Measurements from ENCODE around the gene NMNAT2. TPM values are rescaled to one million over a fixed set of nuclear protein-coding genes. Genes with fewer than 3 reads are reported as not detected.

NMNAT2 gene
- total and polyA plus RNA-seq, 2 donors (not counting 3 experiments of a cell fraction or from before 2014, with no cell fraction given) = 0.28 to 0.38 TPM

GRCh38 chr1:183390561-183390960 is 27.6 kb downstream of the NMNAT2 start:
- H3K4me3 ChIP-seq (replicated peaks in 1 of 3; ENCODE audit: insufficient read depth in 1 of 3, low read depth in 1 of 3, low read length in 3 of 3) = no peak overlapping the region
- H3K79me2 ChIP-seq (ENCODE audit: control insufficient read depth, insufficient read depth, low read length) = no peaks in the 10 kb centered on the region
- no peak overlapping the region for H2AFZ ChIP-seq (ENCODE audit: low read depth, low read length)
- H3K9me3 ChIP-seq (replicated peaks; ENCODE audit: control insufficient read depth, insufficient read depth, low read length) = no peaks in the 10 kb centered on the region
- H3K27ac ChIP-seq (ENCODE audit: insufficient read depth, low read depth, low read length) = no peak overlapping the region
- dilution Hi-C loops (cut with MboI; ENCODE audit: extremely low pct_ligation_motif_present, low sequenced_read_pairs) = no loop called here
- ChIA-PET CTCF (no interaction called here), POLR2A (no interaction called here)
- H3K36me3 ChIP-seq (ENCODE audit: control insufficient read depth in 2 of 2, extremely low read depth in 1 of 2, insufficient read depth in 2 of 2, low read length in 2 of 2) = no peaks in the 10 kb centered on the region
- H3K9me1 ChIP-seq (replicated peaks; ENCODE audit: control insufficient read depth, extremely low read depth, insufficient read depth, low read length) = no peaks in the 10 kb centered on the region
- no peak for DNase-seq (ENCODE audit: low read depth, low spot score)
- no peak for TF ChIP-seq POLR2A (IDR thresholded peaks at IDR 0.05; ENCODE audit: low read depth, low read length)
- TF ChIP-seq POLR2AphosphoS5 (IDR thresholded peaks at IDR 0.05; ENCODE audit: insufficient read depth, low read depth, low read length) = no peak
- TF ChIP-seq EZH2 (IDR thresholded peaks at IDR 0.05; ENCODE audit: borderline replicate concordance, low read depth, low read length, severe bottlenecking) = no peak
- TF ChIP-seq GATA2 (IDR thresholded peaks at IDR 0.05; ENCODE audit: insufficient read depth, insufficient read length, low read depth, low read length) = no peak
- no peak for TF ChIP-seq MYC (IDR thresholded peaks at IDR 0.05; ENCODE audit: low read depth, low read length)
- no peak for TF ChIP-seq MAX (IDR thresholded peaks at IDR 0.05; ENCODE audit: insufficient read depth, insufficient read length)
- TF ChIP-seq CTCF (IDR thresholded peaks at IDR 0.05; ENCODE audit: extremely low read depth in 1 of 2, insufficient read depth in 1 of 2, low read depth in 1 of 2, low read length in 2 of 2) = no peak
- no peak for TF ChIP-seq FOS (IDR thresholded peaks at IDR 0.05; ENCODE audit: borderline replicate concordance, insufficient read depth, low read length)
- TF ChIP-seq JUN (IDR thresholded peaks at IDR 0.05; ENCODE audit: borderline replicate concordance, insufficient read depth, insufficient read length, low read depth) = no peak
- H3K4me1 ChIP-seq (ENCODE audit: control insufficient read depth, extremely low read depth, insufficient read depth, low read length) = no peaks in the 10 kb centered on the region
- no peak for FAIRE-seq
- intact Hi-C loops (cut with micrococcal nuclease) = no loop called here
- peaks cover 5 to 14% of the 10 kb centered on the region in 2 experiments for H3K27me3 ChIP-seq (ENCODE audit: control insufficient read depth in 2 of 2, insufficient read depth in 2 of 2, low read length in 2 of 2)
- no peak overlapping the region for H3K9ac ChIP-seq (replicated peaks; ENCODE audit: extremely low read depth, insufficient read depth, low read length)
- BruUV-seq (replicated peaks) = no TSS peak
- no peaks in the 10 kb centered on the region for H4K20me1 ChIP-seq (replicated peaks; ENCODE audit: control insufficient read depth, extremely low read depth, insufficient read depth, low read length)
- H3K4me2 ChIP-seq (ENCODE audit: insufficient read depth, low read length) = no peak overlapping the region
